NCI-H2227 treated with DMSO at 0.1 percent for 48 hours (cell line): ENCODE data around the gene P3H1.
"Not testable (repeated sequence)": the region's sequence is repeated elsewhere in the genome, so short reads cannot be mapped to it uniquely, and the experiment has no call there.

Experiments used
- DNase-seq: peaks from one replicate; lab custom pipeline; 2025; lab: John Stamatoyannopoulos, UW

P3H1 gene

GRCh38 chr1:42730988-42731387 is 35.8 kb downstream of the P3H1 start:
- DNase-seq = no peak

- DNase-seq = no peak
These were observed 36.8 kb downstream of the P3H1 start for GRCh38 chr1:42730002-42730401.

GRCh38 chr1:42725820-42726219 is 41.0 kb downstream of the P3H1 start:
- DNase-seq = not testable (repeated sequence)

GRCh38 chr1:42723511-42723910 is 43.3 kb downstream of the P3H1 start:
- no peak for DNase-seq

GRCh38 chr1:42722403-42722802 is 44.4 kb downstream of the P3H1 start:
- DNase-seq = not testable (repeated sequence)

- DNase-seq = no peak
These were observed 44.9 kb downstream of the P3H1 start for GRCh38 chr1:42721926-42722325.

- DNase-seq = no peak
These were observed 46.0 kb downstream of the P3H1 start for GRCh38 chr1:42720868-42721267.

- not testable (repeated sequence) for DNase-seq
These were observed 52.4 kb downstream of the P3H1 start for GRCh38 chr1:42714441-42714840.

GRCh38 chr1:42713293-42713692 is 53.5 kb downstream of the P3H1 start:
- DNase-seq = no peak

GRCh38 chr1:42712808-42713207 is 54.0 kb downstream of the P3H1 start:
- not testable (repeated sequence) for DNase-seq

- no peak for DNase-seq
These were observed 62.9 kb downstream of the P3H1 start for GRCh38 chr1:42703888-42704464.

- DNase-seq = no peak
These were observed 66.8 kb downstream of the P3H1 start for GRCh38 chr1:42700006-42700405.

- DNase-seq = no peak
These were observed 68.6 kb downstream of the P3H1 start for GRCh38 chr1:42698081-42698813.
